MG63 (cell line): Measurements from ENCODE around the gene COX6B1. TPM values are rescaled to one million over a fixed set of nuclear protein-coding genes. Genes with fewer than 3 reads are reported as not detected.

Experiments used
- DNase-seq: peaks from one replicate; pipeline ENCODE4 v3.0.0-alpha.2; 2020
- H3K27me3 ChIP-seq: fragments of 250-450 bp; sonication (Bioruptor Pico); 2 replicates; pipeline ENCODE4 v1.5.1; 2020; ENCODE audit warnings: mild to moderate bottlenecking, moderate library complexity
- H3K36me3 ChIP-seq: fragments of 250-450 bp; sonication (Bioruptor Pico); 2 replicates; pipeline ENCODE4 v1.5.1; 2020; ENCODE audit warnings: mild to moderate bottlenecking, moderate library complexity
- H3K4me3 ChIP-seq: fragments of 250-450 bp; sonication (Bioruptor Pico); 2 replicates; pipeline ENCODE4 v1.5.1; 2020; ENCODE audit warnings: mild to moderate bottlenecking, moderate library complexity
- H3K9me3 ChIP-seq: fragments of 250-450 bp; sonication (Bioruptor Pico); 2 replicates; pipeline ENCODE4 v1.5.1; 2020; ENCODE audit warnings: mild to moderate bottlenecking, moderate library complexity
- total RNA-seq: library from RNA; depleted of rRNA; stranded (reverse); fragments of >200 nt; shearing (Covaris generic); gene quantifications from 2 replicates; pipeline ENCODE4 v1.2.3, GENCODE V29; 2014; ENCODE audit warnings: low replicate concordance

COX6B1 gene
- total RNA-seq, 1 experiment from 2014 or later = 417 TPM

GRCh38 chr19:35623327-35624010 is 24.7 kb upstream of the COX6B1 start:
- Histone ChIP-seq H3K4me3 (no peak overlapping the region), H3K9me3 (no peaks in the 10 kb centered on the region), H3K36me3 (no peaks in the 10 kb centered on the region; the same call in none of the 2 replicates), H3K27me3 (no peaks in the 10 kb centered on the region)
- no peak for DNase-seq

DNA sequence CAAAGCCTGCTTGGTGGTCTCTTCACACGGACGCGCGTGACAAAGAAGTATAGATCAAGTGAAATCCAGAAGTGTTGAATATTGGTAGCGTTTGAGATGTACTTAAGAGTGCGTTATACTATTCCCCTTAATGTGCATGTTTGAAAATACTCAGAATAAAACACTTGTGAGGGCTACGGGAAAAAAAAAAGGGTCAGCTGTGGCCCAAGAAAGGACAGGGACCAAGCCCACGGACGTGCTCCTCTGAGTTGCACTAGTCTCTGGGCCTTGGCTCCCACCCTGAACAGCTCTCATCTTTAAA is 19.9 kb upstream of the COX6B1 start:
- peak overlapping the region; percentile 96 for H3K4me3 ChIP-seq
- H3K9me3 ChIP-seq = no peaks in the 10 kb centered on the region
- H3K36me3 ChIP-seq = peaks cover 29% of the 10 kb centered on the region
- H3K27me3 ChIP-seq = no peaks in the 10 kb centered on the region
- DNase-seq = no peak

- Histone ChIP-seq H3K36me3 (peaks cover 34% of the 10 kb centered on the region), H3K27me3 (no peaks in the 10 kb centered on the region), H3K9me3 (no peaks in the 10 kb centered on the region), H3K4me3 (peak within 1 kb of the TSS; percentile 96)
- DNase-seq = peak; percentile 98
Observed at GRCh38 chr19:35628565-35629331, 19.4 kb upstream of the COX6B1 start, which contains the start of gene RBM42. TSS of gene RBM42 (plus strand) at chr19:35629036. CDS start at chr19:35629154, 118 bp downstream.

- DNase-seq = no peak
- H3K36me3 ChIP-seq = peaks cover 39% of the 10 kb centered on the region
- H3K4me3 ChIP-seq = peak overlapping the region; percentile 96
- H3K9me3 ChIP-seq = no peaks in the 10 kb centered on the region
- H3K27me3 ChIP-seq = no peaks in the 10 kb centered on the region
Observed at GRCh38 chr19:35629332-35629633, 18.8 kb upstream of the COX6B1 start.

GRCh38 chr19:35633727-35634440 is 14.2 kb upstream of the COX6B1 start:
- DNase-seq = no peak
- Histone ChIP-seq H3K27me3 (no peaks in the 10 kb centered on the region), H3K9me3 (no peaks in the 10 kb centered on the region), H3K36me3 (peaks cover 68% of the 10 kb centered on the region), H3K4me3 (no peak overlapping the region)

- DNase-seq = no peak
- peaks cover 53% of the 10 kb centered on the region for H3K36me3 ChIP-seq
- no peak overlapping the region for H3K4me3 ChIP-seq
- no peaks in the 10 kb centered on the region for H3K9me3 ChIP-seq
- no peaks in the 10 kb centered on the region for H3K27me3 ChIP-seq
Observed at GRCh38 chr19:35636651-35637050, 11.5 kb upstream of the COX6B1 start.

- Histone ChIP-seq H3K4me3 (no peak overlapping the region), H3K9me3 (no peaks in the 10 kb centered on the region), H3K36me3 (peaks cover 48% of the 10 kb centered on the region), H3K27me3 (no peaks in the 10 kb centered on the region)
- no peak for DNase-seq
Observed at GRCh38 chr19:35637165-35637564, 11.0 kb upstream of the COX6B1 start.

GRCh38 chr19:35639321-35639639 is 8.8 kb upstream of the COX6B1 start:
- DNase-seq = no peak

DNA sequence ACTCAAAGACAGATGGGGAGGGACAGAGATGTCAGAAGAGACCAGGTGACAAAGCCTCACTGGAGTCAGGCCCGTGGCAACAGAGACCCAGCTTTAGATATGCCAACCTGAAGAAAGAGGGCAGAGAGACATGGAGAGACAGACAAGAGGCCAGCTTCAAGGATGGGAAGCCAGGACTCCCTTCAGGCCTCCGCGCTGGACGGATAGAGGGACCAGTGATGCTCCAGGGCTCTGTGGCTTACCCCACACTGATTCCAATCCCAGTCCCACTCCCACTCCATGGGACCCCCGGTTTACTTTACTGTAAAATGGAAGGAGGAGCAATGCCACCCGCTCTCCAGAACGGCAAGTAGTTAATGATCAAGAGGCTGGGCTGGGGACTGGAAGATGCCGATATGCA is 8.3 kb upstream of the COX6B1 start:
- Histone ChIP-seq H3K9me3 (no peaks in the 10 kb centered on the region), H3K36me3 (peaks cover 24% of the 10 kb centered on the region), H3K4me3 (no peak overlapping the region), H3K27me3 (no peaks in the 10 kb centered on the region)
- DNase-seq = no peak

More at GRCh38 chr19:35639321-35639639, 8.8 kb upstream of the COX6B1 start:
- no peaks in the 10 kb centered on the region for H3K27me3 ChIP-seq
- H3K4me3 ChIP-seq = no peak overlapping the region
- H3K36me3 ChIP-seq = peaks cover 28% of the 10 kb centered on the region
- H3K9me3 ChIP-seq = no peaks in the 10 kb centered on the region

DNA sequence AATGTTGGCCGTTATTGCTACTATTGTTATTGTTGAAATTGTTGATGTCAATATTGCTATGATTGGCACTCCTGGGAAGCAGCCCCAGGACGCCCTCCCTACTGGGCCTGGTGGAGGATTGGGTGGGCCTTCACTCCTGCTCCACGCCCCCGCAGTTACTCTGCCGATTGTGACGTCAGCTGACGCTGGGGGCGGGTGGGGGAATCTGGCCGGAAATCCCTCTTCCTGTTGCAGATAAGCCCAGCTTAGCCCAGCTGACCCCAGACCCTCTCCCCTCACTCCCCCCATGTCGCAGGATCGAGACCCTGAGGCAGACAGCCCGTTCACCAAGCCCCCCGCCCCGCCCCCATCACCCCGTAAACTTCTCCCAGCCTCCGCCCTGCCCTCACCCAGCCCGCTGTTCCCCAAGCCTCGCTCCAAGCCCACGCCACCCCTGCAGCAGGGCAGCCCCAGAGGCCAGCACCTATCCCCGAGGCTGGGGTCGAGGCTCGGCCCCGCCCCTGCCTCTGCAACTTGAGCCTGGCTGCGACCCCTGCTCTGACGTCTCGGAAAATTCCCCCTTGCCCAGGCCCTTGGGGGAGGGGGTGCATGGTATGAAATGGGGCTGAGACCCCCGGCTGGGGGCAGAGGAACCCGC is 6.5 kb upstream of the COX6B1 start, which contains the start of gene ETV2:
TSS of gene ETV2 (plus strand) at position 231 of the 637 bp plus-strand sequence. CDS start 716 bp downstream, outside the sequence.
- no peaks in the 10 kb centered on the region for H3K27me3 ChIP-seq
- no peaks in the 10 kb centered on the region for H3K9me3 ChIP-seq
- H3K4me3 ChIP-seq = no peak within 1 kb of the TSS
- peaks cover 14% of the 10 kb centered on the region for H3K36me3 ChIP-seq
- no peak for DNase-seq

DNA sequence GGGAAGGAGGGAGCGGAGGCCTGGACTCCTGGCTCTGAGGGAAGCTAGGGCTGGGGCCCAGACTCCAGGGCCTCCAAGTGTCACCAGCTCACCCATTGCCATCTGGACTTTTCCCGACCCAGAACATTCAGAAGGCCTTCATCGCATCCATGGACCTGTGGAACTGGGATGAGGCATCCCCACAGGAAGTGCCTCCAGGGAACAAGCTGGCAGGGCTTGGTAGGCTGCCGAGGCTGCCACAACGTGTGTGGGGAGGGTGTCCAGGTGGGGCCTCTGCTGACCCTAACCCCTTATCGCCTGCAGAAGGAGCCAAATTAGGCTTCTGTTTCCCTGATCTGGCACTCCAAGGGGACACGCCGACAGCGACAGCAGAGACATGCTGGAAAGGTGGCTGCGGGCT is 5.8 kb upstream of the COX6B1 start:
- DNase-seq = no peak
- Histone ChIP-seq H3K9me3 (no peaks in the 10 kb centered on the region), H3K4me3 (no peak overlapping the region), H3K36me3 (peaks cover 7% of the 10 kb centered on the region), H3K27me3 (no peaks in the 10 kb centered on the region)

- Histone ChIP-seq H3K27me3 (no peaks in the 10 kb centered on the region), H3K36me3 (peaks cover 4% of the 10 kb centered on the region; the same call in 1 of the 2 replicates)
Observed at GRCh38 chr19:35642798-35643254, 5.3 kb upstream of the COX6B1 start.

GRCh38 chr19:35643255-35644205 is 4.6 kb upstream of the COX6B1 start:
- H3K9me3 ChIP-seq = no peaks in the 10 kb centered on the region
- H3K27me3 ChIP-seq = no peaks in the 10 kb centered on the region
- H3K4me3 ChIP-seq = peak overlapping the region; percentile 56
- H3K36me3 ChIP-seq = no peaks in the 10 kb centered on the region
- DNase-seq = peak; percentile 86

More at GRCh38 chr19:35642798-35643254, 5.3 kb upstream of the COX6B1 start:
- H3K9me3 ChIP-seq = no peaks in the 10 kb centered on the region
- peak overlapping the region; percentile 56 for H3K4me3 ChIP-seq
- DNase-seq = no peak

DNA sequence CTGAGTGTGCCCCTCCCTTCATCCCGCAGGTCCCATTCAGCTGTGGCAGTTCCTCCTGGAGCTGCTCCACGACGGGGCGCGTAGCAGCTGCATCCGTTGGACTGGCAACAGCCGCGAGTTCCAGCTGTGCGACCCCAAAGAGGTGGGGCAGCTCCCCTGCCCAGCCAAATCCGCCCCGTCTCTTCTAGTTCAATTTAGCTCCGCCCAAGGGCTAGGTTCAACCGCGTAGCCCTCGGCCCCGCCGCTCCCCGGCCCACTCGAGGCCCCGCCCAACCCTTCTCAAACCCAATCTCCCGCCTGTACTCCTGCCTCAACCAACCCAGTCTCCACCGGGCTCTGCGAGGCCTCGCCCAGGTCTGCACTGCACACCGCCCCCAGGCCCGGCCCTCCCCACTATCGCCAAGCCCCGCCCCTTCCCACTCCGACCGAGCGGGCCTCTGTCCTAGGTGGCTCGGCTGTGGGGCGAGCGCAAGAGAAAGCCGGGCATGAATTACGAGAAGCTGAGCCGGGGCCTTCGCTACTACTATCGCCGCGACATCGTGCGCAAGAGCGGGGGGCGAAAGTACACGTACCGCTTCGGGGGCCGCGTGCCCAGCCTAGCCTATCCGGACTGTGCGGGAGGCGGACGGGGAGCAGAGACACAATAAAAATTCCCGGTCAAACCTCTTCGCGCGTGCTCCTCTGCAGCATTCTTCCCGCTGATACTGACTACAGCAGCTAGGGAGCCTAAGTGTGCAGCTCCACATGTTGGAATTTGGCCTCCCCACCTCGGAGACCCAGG is 3.7 kb upstream of the COX6B1 start:
- H3K36me3 ChIP-seq = no peaks in the 10 kb centered on the region

GRCh38 chr19:35644987-35645679 is 3.0 kb upstream of the COX6B1 start:
- DNase-seq = peak; percentile 64
- Histone ChIP-seq H3K27me3 (no peaks in the 10 kb centered on the region), H3K9me3 (no peaks in the 10 kb centered on the region), H3K4me3 (peak overlapping the region; percentile 56), H3K36me3 (peaks cover 5% of the 10 kb centered on the region)

More for the DNA sequence above, 3.7 kb upstream of the COX6B1 start:
- no peaks in the 10 kb centered on the region for H3K27me3 ChIP-seq
- DNase-seq = peak; percentile 99
- H3K9me3 ChIP-seq = no peaks in the 10 kb centered on the region
- peak overlapping the region; percentile 56 for H3K4me3 ChIP-seq
